Neural progenitor cell (in vitro differentiated cells): Measurements from ENCODE around the gene MOK. TPM values are rescaled to one million over a fixed set of nuclear protein-coding genes. Genes with fewer than 3 reads are reported as not detected.

ENCODE experiments used
- DNase-seq: peaks from one replicate; pipeline ENCODE4 v3.0.0-alpha.2; 2016; ENCODE audit warnings: low spot score
- H2AFZ ChIP-seq: fragments of 200-600 bp; sonication (generic); replicated peaks from 2 replicates; pipeline ENCODE4 v1.6.1; 2016; ENCODE audit warnings: antibody characterized with exemption
- H3F3A ChIP-seq: fragments of 200-600 bp; sonication (generic); 2 replicates; pipeline ENCODE4 v1.6.1; 2016; ENCODE audit warnings: antibody characterized with exemption, low read depth
- H3K27ac ChIP-seq: fragments of 200-600 bp; sonication (generic); 2 replicates; pipeline ENCODE4 v1.5.1; 2016; ENCODE audit warnings: mild to moderate bottlenecking
- H3K27me3 ChIP-seq: fragments of 200-600 bp; sonication (generic); 2 replicates; pipeline ENCODE4 v1.6.1; 2016; ENCODE audit warnings: mild to moderate bottlenecking, moderate library complexity
- H3K36me3 ChIP-seq: fragments of 200-600 bp; sonication (generic); 2 replicates; pipeline ENCODE4 v1.5.1; 2016
- H3K4me1 ChIP-seq: fragments of 200-600 bp; sonication (generic); 2 replicates; pipeline ENCODE4 v1.6.1; 2016; ENCODE audit warnings: mixed run types
- H3K4me2 ChIP-seq: fragments of 200-600 bp; sonication (generic); 2 replicates; pipeline ENCODE4 v1.6.1; 2016
- H3K4me3 ChIP-seq: fragments of 200-600 bp; sonication (generic); 2 replicates; pipeline ENCODE4 v1.5.1; 2016
- H3K79me2 ChIP-seq: fragments of 200-600 bp; sonication (generic); 2 replicates; pipeline ENCODE4 v1.6.1; 2016; ENCODE audit warnings: low read depth
- H3K9ac ChIP-seq: fragments of 200-600 bp; sonication (generic); 2 replicates; pipeline ENCODE4 v1.6.1; 2016
- H3K9me3 ChIP-seq: fragments of 200-600 bp; sonication (generic); 2 replicates; pipeline ENCODE4 v1.5.1; 2016; ENCODE audit warnings: low read depth
- H4K20me1 ChIP-seq: fragments of 200-600 bp; sonication (generic); 2 replicates; pipeline ENCODE4 v1.6.1; 2016; ENCODE audit warnings: low read depth
- H3K27ac Mint-ChIP-seq: 3 replicates; pipeline ENCODE4 v1.8.0; 2021; ENCODE audit warnings: mixed read lengths
- H3K27me3 Mint-ChIP-seq: 2 replicates; pipeline ENCODE4 v1.8.0; 2022; ENCODE audit warnings: low read depth, mild to moderate bottlenecking, inconsistent platforms, moderate library complexity, mixed read lengths; ENCODE audit not compliant: insufficient read depth
- H3K36me3 Mint-ChIP-seq: 3 replicates; pipeline ENCODE4 v1.8.0; 2021; ENCODE audit warnings: mixed read lengths
- H3K4me1 Mint-ChIP-seq: 3 replicates; pipeline ENCODE4 v1.8.0; 2021; ENCODE audit warnings: mixed read lengths
- H3K4me3 Mint-ChIP-seq: 3 replicates; pipeline ENCODE4 v1.8.0; 2021; ENCODE audit warnings: mild to moderate bottlenecking, moderate library complexity, mixed read lengths
- H3K9me3 Mint-ChIP-seq: 3 replicates; pipeline ENCODE4 v1.8.0; 2020; ENCODE audit warnings: mixed read lengths
- EZH2 ChIP-seq: fragments of 200-600 bp; sonication (generic); IDR thresholded peaks from 2 replicates; pipeline ENCODE4 v1.6.1; 2017; ENCODE audit warnings: antibody characterized with exemption, mild to moderate bottlenecking, moderate library complexity
- EZH2phosphoT487 ChIP-seq: fragments of 200-600 bp; sonication (generic); IDR thresholded peaks from 2 replicates; pipeline ENCODE4 v1.6.1; 2017; ENCODE audit warnings: antibody characterized with exemption
- total RNA-seq: library from RNA; depleted of rRNA; stranded (reverse); fragments of >200 nt; gene quantifications from 2 replicates; pipeline ENCODE4 v1.2.3, GENCODE V29; 2015; ENCODE audit warnings: low replicate concordance
- TF ChIP-seq, protein P1 (sequence below): fragments of 200-600 bp; sonication (generic); IDR thresholded peaks from 2 replicates; pipeline ENCODE4 v1.5.1; 2017; ENCODE audit warnings: antibody characterized with exemption, mild to moderate bottlenecking

Gene MOK
- total RNA-seq, 1 donor from 2014 or later, result 9.9 TPM

DNA sequence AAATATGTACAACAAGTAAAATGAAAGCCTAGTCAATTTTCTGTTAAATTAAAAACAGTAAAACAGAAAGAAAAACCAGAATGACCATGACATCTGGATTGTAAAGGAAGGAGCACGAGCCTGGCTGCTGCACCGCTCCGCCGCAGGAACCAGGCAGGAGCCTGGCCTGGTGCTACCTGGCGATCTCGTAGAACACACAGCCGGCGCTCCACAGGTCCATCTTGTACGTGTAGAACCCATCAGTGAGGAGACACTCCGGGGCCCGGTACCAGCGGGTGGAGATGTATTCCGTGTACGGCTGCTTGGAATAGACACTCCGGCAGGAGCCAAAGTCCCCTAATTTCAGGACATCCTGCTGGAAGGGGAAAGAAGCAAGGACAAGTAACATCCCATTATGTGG lies 54.3 kb downstream of the MOK start:
- no peak overlapping the region for H3K4me3 ChIP-seq
- H3K27me3 ChIP-seq, result no peaks in the 10 kb centered on the region
- H3K9me3 ChIP-seq, result no peaks in the 10 kb centered on the region
- Mint-ChIP-seq H3K9me3 (no peaks in the 10 kb centered on the region), H3K4me1 (peaks cover 5% of the 10 kb centered on the region), H3K27ac (no peak overlapping the region), H3K4me3 (no peak overlapping the region), H3K27me3 (peaks cover 3% of the 10 kb centered on the region), H3K36me3 (peaks cover 4% of the 10 kb centered on the region)
- H3K9ac ChIP-seq, result no peak overlapping the region
- no peaks in the 10 kb centered on the region for H3K79me2 ChIP-seq
- H4K20me1 ChIP-seq, result no peaks in the 10 kb centered on the region
- no peak overlapping the region for H2AFZ ChIP-seq
- H3F3A ChIP-seq, result peaks cover 14% of the 10 kb centered on the region
- no peak overlapping the region for H3K4me2 ChIP-seq
- H3K36me3 ChIP-seq, result no peaks in the 10 kb centered on the region
- TF ChIP-seq, protein P1, sequence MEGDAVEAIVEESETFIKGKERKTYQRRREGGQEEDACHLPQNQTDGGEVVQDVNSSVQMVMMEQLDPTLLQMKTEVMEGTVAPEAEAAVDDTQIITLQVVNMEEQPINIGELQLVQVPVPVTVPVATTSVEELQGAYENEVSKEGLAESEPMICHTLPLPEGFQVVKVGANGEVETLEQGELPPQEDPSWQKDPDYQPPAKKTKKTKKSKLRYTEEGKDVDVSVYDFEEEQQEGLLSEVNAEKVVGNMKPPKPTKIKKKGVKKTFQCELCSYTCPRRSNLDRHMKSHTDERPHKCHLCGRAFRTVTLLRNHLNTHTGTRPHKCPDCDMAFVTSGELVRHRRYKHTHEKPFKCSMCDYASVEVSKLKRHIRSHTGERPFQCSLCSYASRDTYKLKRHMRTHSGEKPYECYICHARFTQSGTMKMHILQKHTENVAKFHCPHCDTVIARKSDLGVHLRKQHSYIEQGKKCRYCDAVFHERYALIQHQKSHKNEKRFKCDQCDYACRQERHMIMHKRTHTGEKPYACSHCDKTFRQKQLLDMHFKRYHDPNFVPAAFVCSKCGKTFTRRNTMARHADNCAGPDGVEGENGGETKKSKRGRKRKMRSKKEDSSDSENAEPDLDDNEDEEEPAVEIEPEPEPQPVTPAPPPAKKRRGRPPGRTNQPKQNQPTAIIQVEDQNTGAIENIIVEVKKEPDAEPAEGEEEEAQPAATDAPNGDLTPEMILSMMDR, result no peak
- no peak for TF ChIP-seq EZH2phosphoT487
- TF ChIP-seq EZH2, result no peak
- no peak overlapping the region for H3K27ac ChIP-seq
- DNase-seq, result no peak
- H3K4me1 ChIP-seq, result peaks cover 12% of the 10 kb centered on the region

DNA sequence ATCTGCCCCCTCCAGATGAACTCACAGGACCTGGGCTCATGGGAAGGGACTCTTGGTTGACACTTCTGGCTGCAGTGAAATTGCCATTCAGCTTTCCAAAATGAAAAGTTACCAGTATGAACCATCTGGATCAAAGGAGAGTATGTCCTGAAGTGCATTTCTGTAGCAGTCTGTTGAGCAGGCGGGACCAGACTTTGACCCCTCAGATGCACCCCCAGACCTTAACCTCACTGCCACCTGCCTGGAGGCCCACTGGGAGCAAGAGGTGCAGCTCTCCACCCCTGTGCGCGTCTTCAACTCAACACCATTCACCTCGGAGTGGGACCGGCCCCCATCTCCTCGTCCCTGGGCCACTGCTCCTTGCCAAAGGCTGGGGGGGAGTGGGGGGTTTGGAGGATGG lies 55.0 kb downstream of the MOK start:
- peaks cover 14% of the 10 kb centered on the region for H3F3A ChIP-seq

DNA sequence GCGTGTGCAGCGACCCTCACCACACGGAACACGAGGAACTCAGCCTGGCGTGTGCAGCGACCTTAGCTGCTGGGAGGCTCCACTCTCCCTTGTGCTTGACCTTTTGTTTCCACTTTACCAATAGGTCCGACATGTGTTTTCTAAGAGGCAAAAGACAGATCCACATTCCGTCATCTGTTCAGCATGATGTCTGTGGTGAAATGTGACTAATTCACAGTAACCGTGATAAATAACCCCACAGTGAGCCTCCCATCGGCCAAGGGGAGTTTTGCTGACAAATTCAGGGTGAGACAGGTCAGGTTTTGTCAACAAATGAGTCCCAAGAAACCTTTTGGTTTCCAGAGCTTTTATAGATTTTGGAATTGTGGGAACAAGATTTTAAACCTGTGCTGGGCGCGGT lies 55.9 kb downstream of the MOK start:
- no peaks in the 10 kb centered on the region for H3K79me2 ChIP-seq
- peaks cover 12% of the 10 kb centered on the region for H3K4me1 ChIP-seq
- H3K4me3 Mint-ChIP-seq, result no peak overlapping the region
- H3K9me3 ChIP-seq, result no peaks in the 10 kb centered on the region
- H3K9me3 Mint-ChIP-seq, result no peaks in the 10 kb centered on the region
- H3K27ac ChIP-seq, result no peak overlapping the region
- no peak overlapping the region for H2AFZ ChIP-seq
- H3K27ac Mint-ChIP-seq, result no peak overlapping the region
- no peaks in the 10 kb centered on the region for H4K20me1 ChIP-seq
- no peaks in the 10 kb centered on the region for H3K36me3 ChIP-seq
- H3K9ac ChIP-seq, result no peak overlapping the region
- H3F3A ChIP-seq, result peaks cover 14% of the 10 kb centered on the region
- no peak overlapping the region for H3K4me2 ChIP-seq
- DNase-seq, result no peak
- peaks cover 3% of the 10 kb centered on the region for H3K27me3 Mint-ChIP-seq
- H3K27me3 ChIP-seq, result no peaks in the 10 kb centered on the region
- peaks cover 5% of the 10 kb centered on the region for H3K4me1 Mint-ChIP-seq
- TF ChIP-seq, protein P1, result no peak
- no peak for TF ChIP-seq EZH2
- no peak for TF ChIP-seq EZH2phosphoT487
- H3K36me3 Mint-ChIP-seq, result peaks cover 4% of the 10 kb centered on the region
- H3K4me3 ChIP-seq, result no peak overlapping the region

More for the DNA sequence above, 55.0 kb downstream of the MOK start:
- no peak overlapping the region for H2AFZ ChIP-seq
- H3K4me3 ChIP-seq, result no peak overlapping the region
- H3K4me3 Mint-ChIP-seq, result no peak overlapping the region
- no peaks in the 10 kb centered on the region for H3K9me3 ChIP-seq
- peaks cover 12% of the 10 kb centered on the region for H3K4me1 ChIP-seq
- H3K36me3 Mint-ChIP-seq, result peaks cover 4% of the 10 kb centered on the region
- TF ChIP-seq, protein P1, result no peak
- TF ChIP-seq EZH2, result no peak
- TF ChIP-seq EZH2phosphoT487, result no peak
- H3K4me1 Mint-ChIP-seq, result peaks cover 5% of the 10 kb centered on the region
- H3K27ac Mint-ChIP-seq, result no peak overlapping the region
- no peaks in the 10 kb centered on the region for H3K27me3 ChIP-seq
- H3K79me2 ChIP-seq, result no peaks in the 10 kb centered on the region
- no peaks in the 10 kb centered on the region for H3K9me3 Mint-ChIP-seq
- H3K9ac ChIP-seq, result no peak overlapping the region
- H4K20me1 ChIP-seq, result no peaks in the 10 kb centered on the region
- DNase-seq, result no peak
- no peak overlapping the region for H3K27ac ChIP-seq
- peaks cover 3% of the 10 kb centered on the region for H3K27me3 Mint-ChIP-seq
- H3K4me2 ChIP-seq, result no peak overlapping the region
- H3K36me3 ChIP-seq, result no peaks in the 10 kb centered on the region
